Measurements from ENCODE around the gene CUX1.

DNA sequence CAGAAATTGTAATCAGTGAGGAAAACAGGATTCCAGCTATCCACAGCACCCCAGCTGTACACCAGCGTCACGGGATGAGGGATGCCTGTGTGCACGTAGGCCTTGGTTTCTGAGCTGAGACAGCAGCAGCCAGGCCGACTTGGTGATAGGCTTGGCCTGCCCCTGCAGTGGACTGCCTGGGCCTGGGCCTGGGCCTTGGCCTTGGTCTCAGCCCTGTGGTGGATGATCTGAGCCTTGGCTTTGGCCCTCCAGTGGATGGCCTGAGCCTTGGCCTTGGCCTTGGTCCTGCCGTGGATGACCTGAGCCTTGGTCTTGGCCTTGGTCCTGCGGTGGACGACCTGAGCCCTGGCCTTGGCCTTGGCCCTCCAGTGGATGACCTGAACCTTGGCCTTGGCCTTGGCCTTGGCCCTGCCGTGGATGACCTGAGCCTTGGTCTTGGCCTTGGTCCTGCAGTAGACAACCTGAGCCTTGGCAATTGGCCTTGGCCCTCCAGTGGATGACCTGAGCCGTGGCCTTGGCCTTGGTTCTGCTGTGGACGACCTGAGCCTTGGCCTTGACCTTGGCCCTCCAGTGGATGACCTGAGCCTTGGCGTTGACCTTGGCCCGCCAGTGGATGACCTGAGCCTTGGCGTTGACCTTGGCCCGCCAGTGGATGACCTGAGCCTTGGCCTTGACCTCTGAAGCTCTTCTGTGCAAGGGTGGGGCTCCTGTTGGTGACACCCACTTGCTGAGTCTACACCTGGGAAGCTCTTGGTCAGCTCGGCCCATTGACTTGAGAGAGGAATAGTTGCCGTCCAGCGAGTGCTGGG lies 93.8 kb downstream of the CUX1 start:
- no peak for TF ChIP-seq EZH2 (IDR thresholded peaks at IDR 0.05; ENCODE audit: insufficient read depth, low read length)
- TF ChIP-seq, protein P1, sequence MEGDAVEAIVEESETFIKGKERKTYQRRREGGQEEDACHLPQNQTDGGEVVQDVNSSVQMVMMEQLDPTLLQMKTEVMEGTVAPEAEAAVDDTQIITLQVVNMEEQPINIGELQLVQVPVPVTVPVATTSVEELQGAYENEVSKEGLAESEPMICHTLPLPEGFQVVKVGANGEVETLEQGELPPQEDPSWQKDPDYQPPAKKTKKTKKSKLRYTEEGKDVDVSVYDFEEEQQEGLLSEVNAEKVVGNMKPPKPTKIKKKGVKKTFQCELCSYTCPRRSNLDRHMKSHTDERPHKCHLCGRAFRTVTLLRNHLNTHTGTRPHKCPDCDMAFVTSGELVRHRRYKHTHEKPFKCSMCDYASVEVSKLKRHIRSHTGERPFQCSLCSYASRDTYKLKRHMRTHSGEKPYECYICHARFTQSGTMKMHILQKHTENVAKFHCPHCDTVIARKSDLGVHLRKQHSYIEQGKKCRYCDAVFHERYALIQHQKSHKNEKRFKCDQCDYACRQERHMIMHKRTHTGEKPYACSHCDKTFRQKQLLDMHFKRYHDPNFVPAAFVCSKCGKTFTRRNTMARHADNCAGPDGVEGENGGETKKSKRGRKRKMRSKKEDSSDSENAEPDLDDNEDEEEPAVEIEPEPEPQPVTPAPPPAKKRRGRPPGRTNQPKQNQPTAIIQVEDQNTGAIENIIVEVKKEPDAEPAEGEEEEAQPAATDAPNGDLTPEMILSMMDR (IDR thresholded peaks at IDR 0.05; ENCODE audit: insufficient read depth, low read depth, low read length) = no peak

Measured in astrocyte (in vitro differentiated cells and primary cell).